Tibial nerve (tissue), 4 donors: ENCODE data around the gene PRDM7. TPM values are rescaled to one million over a fixed set of nuclear protein-coding genes. Genes with fewer than 3 reads are reported as not detected.

Experiments used
- DNase-seq, 2 donors: peaks; one replicate each; pipeline ENCODE4 v3.0.0-alpha.2; 2019; ENCODE audit warnings: low spot score in 2 of 2
- H3K27ac ChIP-seq, 4 donors: fragments of 200-600 bp; sonication (generic) in 3 of 4; one replicate each; pipeline ENCODE4 v1.5.1; 2017 to 2019; ENCODE audit warnings: mild to moderate bottlenecking in 1 of 4
- H3K27me3 ChIP-seq, 2 donors: fragments of 200-600 bp; sonication (generic) in 1 of 2; one replicate each; pipeline versions ENCODE4 v1.5.1 to v1.6.0; 2017 to 2019
- H3K36me3 ChIP-seq, 3 donors: fragments of 200-600 bp; sonication (generic); one replicate each; pipeline ENCODE4 v1.5.1; 2018 to 2019
- H3K4me1 ChIP-seq, 4 donors: fragments of 200-600 bp; sonication (generic) in 3 of 4; one replicate each; pipeline ENCODE4 v1.5.1; 2017 to 2019
- H3K4me3 ChIP-seq, 4 donors: fragments of 200-600 bp; sonication (generic) in 3 of 4; one replicate each; pipeline ENCODE4 v1.5.1; 2017 to 2019; ENCODE audit warnings: mild to moderate bottlenecking in 1 of 4, moderate library complexity in 1 of 4
- H3K9me3 ChIP-seq, 4 donors: fragments of 200-600 bp; sonication (generic) in 3 of 4; one replicate each; pipeline ENCODE4 v1.5.1; 2017 to 2019
- CTCF ChIP-seq, 5 experiments: fragments of 200-600 bp in 3 of 5; fragments of 450-650 bp in 2 of 5; sonication (generic) in 3 of 5; IDR thresholded peaks; one replicate each; pipeline ENCODE4 v1.5.1; 2016 to 2019; ENCODE audit warnings: antibody characterized with exemption in 5 of 5, mild to moderate bottlenecking in 3 of 5, moderate library complexity in 2 of 5
- EP300 ChIP-seq, 2 donors: sonication (generic); formaldehyde crosslinking; IDR thresholded peaks; one replicate each; pipeline ENCODE4 v1.6.1; 2017; ENCODE audit warnings: antibody characterized with exemption in 2 of 2, mild to moderate bottlenecking in 1 of 2
- POLR2A ChIP-seq, 2 donors: fragments of 450-650 bp; IDR thresholded peaks; one replicate each; pipeline ENCODE4 v1.6.1; 2017; ENCODE audit warnings: antibody characterized with exemption in 2 of 2, mild to moderate bottlenecking in 2 of 2, moderate library complexity in 2 of 2
- WGBS, 2 donors: methylation state at CpG; one replicate each; pipeline ENCODE4 v1.1.5; 2018; 5-methylcytosine and 5-hydroxymethylcytosine counted together
- total RNA-seq, 4 donors: library from RNA; depleted of rRNA; stranded (reverse); fragments of >200 nt; gene quantifications; one replicate each; pipeline ENCODE4 v1.1.0, GENCODE V29; 2016

Gene PRDM7
- total RNA-seq, 4 donors from 2014 or later: not detected

DNA sequence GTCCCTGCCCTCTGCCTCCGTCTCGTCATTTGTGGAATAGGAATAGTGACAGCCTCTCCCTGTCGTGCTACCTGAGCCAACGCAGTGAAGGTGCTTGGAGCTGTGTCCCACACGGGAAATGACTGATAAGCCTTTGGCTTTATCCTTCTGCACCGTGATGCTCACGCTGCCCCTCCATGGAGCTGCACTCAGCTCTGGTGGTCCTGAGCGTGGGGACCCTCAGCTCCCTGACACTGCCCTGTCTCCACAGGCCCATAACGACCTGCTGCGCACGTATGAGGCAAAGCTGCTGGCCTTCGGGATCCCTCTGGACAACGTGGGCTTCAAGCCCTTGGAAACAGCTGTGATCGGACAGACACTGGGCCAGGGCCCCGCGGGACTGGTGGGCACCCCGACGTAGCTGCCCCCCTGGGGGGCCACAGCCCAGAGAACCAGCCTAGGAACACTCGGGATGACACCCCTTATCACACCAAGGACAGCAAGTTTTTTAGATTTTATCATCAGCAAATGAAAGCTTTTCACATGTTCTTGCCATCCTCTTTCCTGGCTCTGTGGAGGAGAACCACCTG, 34.1 kb downstream of the PRDM7 start:
- DNase-seq: no peak
- TF ChIP-seq CTCF (IDR thresholded peaks at IDR 0.05) (no peak), POLR2A (IDR thresholded peaks at IDR 0.05) (no peak), EP300 (IDR thresholded peaks at IDR 0.05) (no peak)
- WGBS, 2 donors: 80 to 84% methylated on average over 14 to 19 of the region's 19 CpGs

DNA sequence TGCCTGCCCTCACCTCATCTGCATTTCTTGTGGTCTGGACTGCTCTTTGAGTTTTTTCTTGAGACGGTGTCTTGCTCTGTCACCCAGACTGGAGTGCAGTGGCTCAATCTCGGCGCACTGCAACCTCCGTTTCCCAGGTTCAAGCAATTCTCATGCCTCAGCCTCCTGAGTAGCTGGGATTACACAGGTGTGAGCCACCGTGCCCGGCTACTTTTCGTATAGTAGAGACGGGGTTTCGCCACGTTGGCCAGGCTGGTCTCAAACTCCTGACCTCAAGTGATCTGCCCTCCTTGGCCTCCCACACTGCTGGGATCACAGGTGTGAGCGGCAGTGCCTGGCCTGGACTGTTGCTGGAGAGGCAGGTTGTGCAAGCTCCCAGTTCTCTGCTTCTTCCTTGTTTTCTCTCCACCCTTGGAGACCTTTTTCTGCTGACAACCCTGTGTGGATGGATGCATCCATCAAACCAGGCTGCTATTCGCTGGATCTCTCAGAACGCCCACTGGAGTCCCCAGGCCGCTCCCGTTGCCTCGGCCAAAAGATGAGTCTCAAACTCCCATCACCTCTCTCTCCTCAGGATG, 35.1 kb downstream of the PRDM7 start:
- Histone ChIP-seq H3K27me3 (no peaks in the 10 kb centered on the region), H3K27ac (no peak overlapping the region), H3K9me3 (no peaks in the 10 kb centered on the region), H3K4me3 (no peak overlapping the region), H3K4me1 (peaks cover 0 to 9% (median 5%) of the 10 kb centered on the region in 4 donors), H3K36me3 (peaks cover 0 to 65% (median 0%) of the 10 kb centered on the region in 3 donors)
- WGBS, 2 donors: 83 to 89% methylated on average over 16 of the region's 16 CpGs
- DNase-seq: no peak
- TF ChIP-seq POLR2A (IDR thresholded peaks at IDR 0.05): no peak
- TF ChIP-seq CTCF (IDR thresholded peaks at IDR 0.05): no peak

More for the DNA sequence above, 34.1 kb downstream of the PRDM7 start:
- no peaks in the 10 kb centered on the region for H3K9me3 ChIP-seq
- H3K4me1 ChIP-seq: peaks cover 0 to 17% (median 11%) of the 10 kb centered on the region in 4 donors
- H3K27me3 ChIP-seq: peaks cover 0 to 5% of the 10 kb centered on the region in 2 donors
- no peak overlapping the region for H3K4me3 ChIP-seq
- peaks cover 0 to 55% (median 0%) of the 10 kb centered on the region in 3 donors for H3K36me3 ChIP-seq
- H3K27ac ChIP-seq: no peak overlapping the region

DNA sequence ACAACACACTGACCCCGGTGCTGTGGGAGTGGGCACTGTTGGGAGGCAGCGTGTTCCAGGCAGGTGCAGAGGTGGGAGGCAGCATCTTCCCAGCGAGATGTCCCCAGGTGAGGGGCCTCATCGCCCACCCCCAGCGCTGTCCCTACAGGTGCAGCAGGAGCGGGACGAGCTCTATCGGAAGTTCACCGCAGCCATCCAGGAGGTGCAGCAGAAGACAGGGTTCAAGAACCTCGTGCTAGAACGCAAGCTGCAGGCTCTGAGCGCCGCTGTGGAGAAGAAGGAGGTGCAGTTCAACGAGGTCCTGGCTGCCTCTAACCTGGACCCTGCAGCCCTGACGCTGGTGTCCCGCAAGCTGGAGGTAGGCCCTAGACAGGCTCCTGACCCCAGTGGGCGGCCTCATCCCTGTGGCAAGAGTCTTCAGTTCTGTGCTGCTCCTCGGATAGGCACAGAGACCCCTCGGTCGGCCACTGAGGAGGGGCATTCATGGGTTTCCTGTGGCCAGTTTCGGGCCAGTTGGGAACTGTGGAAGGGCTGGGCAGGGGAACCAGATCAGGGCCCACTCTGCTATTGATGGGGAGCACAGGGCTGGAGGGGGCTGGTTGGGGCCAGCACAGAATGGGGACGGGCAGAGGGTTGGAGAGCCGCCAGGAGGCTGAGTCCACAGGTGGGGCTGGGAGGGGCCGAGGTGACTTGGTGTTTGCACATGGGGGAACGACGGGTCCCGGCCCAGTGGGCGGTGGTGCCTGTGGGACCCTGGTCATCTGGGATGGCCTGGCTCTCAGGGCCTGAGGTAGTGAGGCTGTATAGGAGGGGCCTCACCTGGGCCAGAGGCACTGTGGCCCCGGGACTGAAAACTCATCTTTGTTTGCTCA, 36.7 kb downstream of the PRDM7 start:
- Histone ChIP-seq H3K27me3 (no peaks in the 10 kb centered on the region), H3K9me3 (no peaks in the 10 kb centered on the region), H3K4me3 (no peak overlapping the region), H3K36me3 (peaks cover 0 to 81% (median 0%) of the 10 kb centered on the region in 3 donors), H3K27ac (no peak overlapping the region), H3K4me1 (no peaks in the 10 kb centered on the region)
- no peak for DNase-seq
- WGBS, 2 donors: 92 to 95% methylated on average over 21 to 24 of the region's 29 CpGs
- no peak for TF ChIP-seq CTCF (IDR thresholded peaks at IDR 0.05)
- TF ChIP-seq POLR2A (IDR thresholded peaks at IDR 0.05): no peak
- no peak for TF ChIP-seq EP300 (IDR thresholded peaks at IDR 0.05)

DNA sequence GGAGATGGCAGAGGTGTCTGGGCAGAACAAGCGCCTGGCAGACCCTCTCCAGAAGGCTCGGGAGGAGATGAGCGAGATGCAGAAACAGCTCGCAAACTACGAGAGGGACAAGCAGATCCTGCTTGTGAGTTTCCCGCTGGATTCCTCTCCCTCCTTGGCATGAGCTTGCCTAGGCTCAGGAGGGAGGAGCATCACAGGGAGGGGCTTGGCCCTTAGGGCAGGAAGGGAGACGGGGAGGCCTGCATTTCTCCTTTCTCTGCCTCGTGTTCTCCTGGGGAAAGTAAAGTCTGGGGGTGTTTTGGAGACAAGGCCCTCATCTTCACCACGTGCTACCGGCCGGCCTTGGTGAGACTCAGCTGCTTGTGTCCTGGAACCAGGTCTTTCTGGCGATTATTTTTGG, 39.9 kb downstream of the PRDM7 start:
- no peaks in the 10 kb centered on the region for H3K27me3 ChIP-seq
- no peak overlapping the region for H3K27ac ChIP-seq
- peaks cover 0 to 73% (median 0%) of the 10 kb centered on the region in 3 donors for H3K36me3 ChIP-seq
- H3K4me1 ChIP-seq: no peaks in the 10 kb centered on the region
- DNase-seq: no peak
- H3K9me3 ChIP-seq: no peaks in the 10 kb centered on the region
- TF ChIP-seq POLR2A (IDR thresholded peaks at IDR 0.05) (no peak), EP300 (IDR thresholded peaks at IDR 0.05) (no peak), CTCF (IDR thresholded peaks at IDR 0.05) (no peak)
- WGBS, 2 donors: 75 to 79% methylated on average over 12 of the region's 12 CpGs
- H3K4me3 ChIP-seq: no peak overlapping the region

- no peak for DNase-seq
- Histone ChIP-seq H3K4me1 (no peaks in the 10 kb centered on the region), H3K27me3 (no peaks in the 10 kb centered on the region), H3K36me3 (peaks cover 0 to 60% (median 0%) of the 10 kb centered on the region in 3 donors), H3K27ac (no peak overlapping the region), H3K9me3 (no peaks in the 10 kb centered on the region), H3K4me3 (no peak overlapping the region)
- no peak for TF ChIP-seq CTCF (IDR thresholded peaks at IDR 0.05)
- no peak for TF ChIP-seq EP300 (IDR thresholded peaks at IDR 0.05)
- TF ChIP-seq POLR2A (IDR thresholded peaks at IDR 0.05): no peak
- WGBS, 2 donors: 61 to 65% methylated on average over 5 of the region's 5 CpGs
Measured at GRCh38 chr16:90035902-90036301, 41.2 kb downstream of the PRDM7 start.
